ENCODE data around the gene DYNLT4. TPM values are rescaled to one million over a fixed set of nuclear protein-coding genes. Genes with fewer than 3 reads are reported as not detected.
A peak's percentile ranks its signal among the peaks of the same experiment; 100 is the strongest.
"Not testable (repeated sequence)": the region's sequence is repeated elsewhere in the genome, so short reads cannot be mapped to it uniquely, and the experiment has no call there.

The DYNLT4 gene
- total RNA-seq, 1 donor from 2014 or later = not detected

GRCh38 chr1:44835738-44836675 lies 28.9 kb upstream of the DYNLT4 start:
- peaks cover 13% of the 10 kb centered on the region for H3K4me1 Mint-ChIP-seq
- H3K27me3 Mint-ChIP-seq = no peaks in the 10 kb centered on the region
- no peaks in the 10 kb centered on the region for H3K9me3 Mint-ChIP-seq
- intact Hi-C loops (cut with micrococcal nuclease) = loop anchor here (1.0 to 10.0 kb wide), 3 partner anchors 175 to 659 kb away; partner anchors contain the start of genes HECTD3 and TESK2
- peak; percentile 95 for DNase-seq
- H3K36me3 Mint-ChIP-seq (ENCODE audit: low read depth) = no peaks in the 10 kb centered on the region
- no peak overlapping the region for H3K4me3 Mint-ChIP-seq
- peak overlapping the region; percentile 39 for H3K27ac Mint-ChIP-seq

GRCh38 chr1:44834328-44834727 lies 27.2 kb upstream of the DYNLT4 start:
- Mint-ChIP-seq H3K4me3 (no peak overlapping the region), H3K27me3 (no peaks in the 10 kb centered on the region), H3K9me3 (no peaks in the 10 kb centered on the region), H3K27ac (no peak overlapping the region), H3K4me1 (peaks cover 14% of the 10 kb centered on the region), H3K36me3 (ENCODE audit: low read depth) (no peaks in the 10 kb centered on the region)
- no peak for DNase-seq
- intact Hi-C loops (cut with micrococcal nuclease) = loop anchor here (10.0 kb wide), 1 partner anchor 660 kb away; the partner anchor contains the start of gene TESK2

GRCh38 chr1:44832056-44832705 lies 25.0 kb upstream of the DYNLT4 start:
- intact Hi-C loops (cut with micrococcal nuclease) = loop anchor here (10.0 kb wide), 1 partner anchor 663 kb away; the partner anchor contains the start of gene TESK2

GRCh38 chr1:44831516-44831915 lies 24.4 kb upstream of the DYNLT4 start:
- no peak overlapping the region for H3K4me3 Mint-ChIP-seq

More at GRCh38 chr1:44832056-44832705, 25.0 kb upstream of the DYNLT4 start:
- Mint-ChIP-seq H3K36me3 (ENCODE audit: low read depth) (no peaks in the 10 kb centered on the region), H3K4me1 (peaks cover 14% of the 10 kb centered on the region), H3K27me3 (no peaks in the 10 kb centered on the region), H3K4me3 (no peak overlapping the region), H3K9me3 (no peaks in the 10 kb centered on the region), H3K27ac (no peak overlapping the region)
- no peak for DNase-seq

GRCh38 chr1:44830900-44831304 lies 23.8 kb upstream of the DYNLT4 start:
- no peak for DNase-seq
- H3K4me3 Mint-ChIP-seq = no peak overlapping the region
- intact Hi-C loops (cut with micrococcal nuclease) = loop anchor here (10.0 kb wide), 1 partner anchor 664 kb away; the partner anchor contains the start of gene TESK2
- H3K4me1 Mint-ChIP-seq = peaks cover 10% of the 10 kb centered on the region
- H3K27ac Mint-ChIP-seq = no peak overlapping the region
- H3K36me3 Mint-ChIP-seq (ENCODE audit: low read depth) = no peaks in the 10 kb centered on the region
- no peaks in the 10 kb centered on the region for H3K27me3 Mint-ChIP-seq
- no peaks in the 10 kb centered on the region for H3K9me3 Mint-ChIP-seq

More at GRCh38 chr1:44831516-44831915, 24.4 kb upstream of the DYNLT4 start:
- no peaks in the 10 kb centered on the region for H3K36me3 Mint-ChIP-seq (ENCODE audit: low read depth)
- H3K27ac Mint-ChIP-seq = no peak overlapping the region
- H3K27me3 Mint-ChIP-seq = no peaks in the 10 kb centered on the region
- no peaks in the 10 kb centered on the region for H3K9me3 Mint-ChIP-seq
- DNase-seq = no peak
- intact Hi-C loops (cut with micrococcal nuclease) = loop anchor here (10.0 kb wide), 1 partner anchor 663 kb away; the partner anchor contains the start of gene TESK2
- H3K4me1 Mint-ChIP-seq = peaks cover 12% of the 10 kb centered on the region

- DNase-seq = no peak
- Mint-ChIP-seq H3K4me3 (no peak overlapping the region), H3K27ac (no peak overlapping the region), H3K9me3 (no peaks in the 10 kb centered on the region), H3K4me1 (peaks cover 6% of the 10 kb centered on the region), H3K27me3 (no peaks in the 10 kb centered on the region), H3K36me3 (ENCODE audit: low read depth) (no peaks in the 10 kb centered on the region)
- intact Hi-C loops (cut with micrococcal nuclease) = loop anchor here (10.0 kb wide), 1 partner anchor 665 kb away; the partner anchor contains the start of gene TESK2
Measured at GRCh38 chr1:44829506-44830384, 22.6 kb upstream of the DYNLT4 start.

- Mint-ChIP-seq H3K27me3 (no peaks in the 10 kb centered on the region), H3K36me3 (ENCODE audit: low read depth) (no peaks in the 10 kb centered on the region), H3K27ac (no peak overlapping the region), H3K4me1 (peaks cover 4% of the 10 kb centered on the region), H3K9me3 (no peaks in the 10 kb centered on the region), H3K4me3 (no peak overlapping the region)
- DNase-seq = no peak
- intact Hi-C loops (cut with micrococcal nuclease) = no loop called here
Measured at GRCh38 chr1:44828841-44829440, 21.8 kb upstream of the DYNLT4 start.

- intact Hi-C loops (cut with micrococcal nuclease) = no loop called here
- no peak overlapping the region for H3K27ac Mint-ChIP-seq
- no peaks in the 10 kb centered on the region for H3K9me3 Mint-ChIP-seq
Measured at GRCh38 chr1:44828003-44828651, 21.0 kb upstream of the DYNLT4 start.

GRCh38 chr1:44827197-44828002 lies 20.2 kb upstream of the DYNLT4 start:
- peaks cover 4% of the 10 kb centered on the region for H3K4me1 Mint-ChIP-seq
- H3K4me3 Mint-ChIP-seq = no peak overlapping the region
- no peak for DNase-seq
- no peaks in the 10 kb centered on the region for H3K36me3 Mint-ChIP-seq (ENCODE audit: low read depth)
- H3K9me3 Mint-ChIP-seq = no peaks in the 10 kb centered on the region
- H3K27ac Mint-ChIP-seq = no peak overlapping the region
- no peaks in the 10 kb centered on the region for H3K27me3 Mint-ChIP-seq
- intact Hi-C loops (cut with micrococcal nuclease) = no loop called here

More at GRCh38 chr1:44828003-44828651, 21.0 kb upstream of the DYNLT4 start:
- H3K36me3 Mint-ChIP-seq (ENCODE audit: low read depth) = no peaks in the 10 kb centered on the region
- no peak overlapping the region for H3K4me3 Mint-ChIP-seq
- H3K27me3 Mint-ChIP-seq = no peaks in the 10 kb centered on the region
- H3K4me1 Mint-ChIP-seq = peaks cover 4% of the 10 kb centered on the region
- DNase-seq = no peak

- peaks cover 6% of the 10 kb centered on the region for H3K4me1 Mint-ChIP-seq
- intact Hi-C loops (cut with micrococcal nuclease) = no loop called here
- no peak overlapping the region for H3K4me3 Mint-ChIP-seq
- no peaks in the 10 kb centered on the region for H3K9me3 Mint-ChIP-seq
- DNase-seq = no peak
- H3K27me3 Mint-ChIP-seq = no peaks in the 10 kb centered on the region
- H3K36me3 Mint-ChIP-seq (ENCODE audit: low read depth) = no peaks in the 10 kb centered on the region
- no peak overlapping the region for H3K27ac Mint-ChIP-seq
Measured at GRCh38 chr1:44826375-44827196, 19.4 kb upstream of the DYNLT4 start.

- H3K4me1 Mint-ChIP-seq = peaks cover 19% of the 10 kb centered on the region
- H3K27ac Mint-ChIP-seq; H3K27me3 Mint-ChIP-seq; H3K9me3 Mint-ChIP-seq; H3K4me3 Mint-ChIP-seq; intact Hi-C loops (cut with micrococcal nuclease); H3K36me3 Mint-ChIP-seq (ENCODE audit: low read depth); DNase-seq: not testable (repeated sequence)
Measured at GRCh38 chr1:44824392-44824791, 17.2 kb upstream of the DYNLT4 start.
